ENCODE results near the gene EGR4.

GRCh38 chr2:73300926-73301325, 7.6 kb upstream of the EGR4 start:
- TF ChIP-seq CTCF (IDR thresholded peaks at IDR 0.05; ENCODE audit: low read depth, low read length) = no peak
- no peak for TF ChIP-seq MYC (IDR thresholded peaks at IDR 0.05; ENCODE audit: low read depth, low read length)
